Muscle of back (tissue), 11 donors: ENCODE results near the gene INVS. TPM values are rescaled to one million over a fixed set of nuclear protein-coding genes. Genes with fewer than 3 reads are reported as not detected.
"Not testable (repeated sequence)": the region's sequence is repeated elsewhere in the genome, so short reads cannot be mapped to it uniquely, and the experiment has no call there.

Experiments used
- DNase-seq, 3 donors: peaks; one replicate each; pipeline versions ENCODE4 v3.0.0 to v3.0.0-alpha.2; 2013
- polyA plus RNA-seq, 10 donors: library from polyadenylated mRNA; unstranded; fragments of 120-200 nt; gene quantifications; one replicate each; pipeline ENCODE4 v1.2.1, GENCODE V29; 2013; ENCODE audit not compliant: insufficient read length in 10 of 10

INVS gene
- polyA plus RNA-seq, 10 donors, result 8.3 to 14.2 (median 11.8) TPM

- DNase-seq, result peak in 1 of 3 donors; percentile 22
Measured at GRCh38 chr9:100082782-100083181, 16.3 kb upstream of the INVS start.

- no peak for DNase-seq
Measured at GRCh38 chr9:100083448-100084127, 15.5 kb upstream of the INVS start.

GRCh38 chr9:100084128-100084453, 15.0 kb upstream of the INVS start:
- DNase-seq, result no peak

- no peak for DNase-seq
Measured at GRCh38 chr9:100084734-100085133, 14.3 kb upstream of the INVS start.

- DNase-seq, result no peak
Measured at GRCh38 chr9:100086097-100086635, 12.9 kb upstream of the INVS start.

- no peak for DNase-seq
Measured at GRCh38 chr9:100087218-100087617, 11.8 kb upstream of the INVS start.

GRCh38 chr9:100088202-100088601, 10.8 kb upstream of the INVS start:
- DNase-seq, result no peak

GRCh38 chr9:100090880-100091279, 8.2 kb upstream of the INVS start:
- no peak for DNase-seq

- DNase-seq, result no peak
Measured at GRCh38 chr9:100091650-100092049, 7.4 kb upstream of the INVS start.

- no peak for DNase-seq
Measured at GRCh38 chr9:100092066-100092465, 7.0 kb upstream of the INVS start.

GRCh38 chr9:100094411-100094810, 4.6 kb upstream of the INVS start:
- not testable (repeated sequence) for DNase-seq

GRCh38 chr9:100096378-100096916, 2.6 kb upstream of the INVS start:
- no peak for DNase-seq

- peak in 2 of 3 donors; percentile 33 to 41 for DNase-seq
Measured at GRCh38 chr9:100098046-100098886, 777 bp upstream of the INVS start.

GRCh38 chr9:100099722-100100042, 639 bp downstream of the INVS start:
- no peak for DNase-seq

- peak in 1 of 3 donors; percentile 11 for DNase-seq
Measured at GRCh38 chr9:100100146-100100667, 1.2 kb downstream of the INVS start.

GRCh38 chr9:100101608-100102007, 2.6 kb downstream of the INVS start:
- no peak for DNase-seq

GRCh38 chr9:100104314-100104713, 5.3 kb downstream of the INVS start:
- no peak for DNase-seq

GRCh38 chr9:100105861-100106260, 6.8 kb downstream of the INVS start:
- DNase-seq, result no peak

- DNase-seq, result no peak
Measured at GRCh38 chr9:100106616-100107015, 7.6 kb downstream of the INVS start.

- DNase-seq, result peak in 2 of 3 donors; percentile 53 to 60
Measured at GRCh38 chr9:100108559-100108958, 9.5 kb downstream of the INVS start.

GRCh38 chr9:100111235-100111634, 12.2 kb downstream of the INVS start:
- peak; percentile 89 to 97 (median 89) for DNase-seq

- no peak for DNase-seq
Measured at GRCh38 chr9:100112677-100113336, 13.8 kb downstream of the INVS start.
